H9 (cell line): ENCODE results near the gene OSGEPL1. TPM values are rescaled to one million over a fixed set of nuclear protein-coding genes. Genes with fewer than 3 reads are reported as not detected.

Experiments
- DNase-seq: peaks from one replicate; pipeline ENCODE4 v3.0.0-alpha.2; 2017
- H2AFZ ChIP-seq: one replicate; pipeline ENCODE4 v1.6.1; 2013; ENCODE audit warnings: mild to moderate bottlenecking, low read length, control low read depth, moderate library complexity
- H2AK5ac ChIP-seq: 2 replicates; pipeline ENCODE4 v1.6.1; 2013; ENCODE audit warnings: low read length, control low read depth, mixed read lengths; ENCODE audit not compliant: insufficient read length
- H2BK120ac ChIP-seq: one replicate; pipeline ENCODE4 v1.6.1; 2013; ENCODE audit warnings: low read depth, mild to moderate bottlenecking, low read length, control low read depth, inconsistent platforms; ENCODE audit not compliant: poor library complexity, severe bottlenecking
- H2BK12ac ChIP-seq: 2 replicates; pipeline ENCODE4 v1.6.1; 2013; ENCODE audit warnings: low read length, control low read depth, mixed read lengths, low read depth; ENCODE audit not compliant: insufficient read length
- H2BK15ac ChIP-seq: 2 replicates; pipeline ENCODE4 v1.6.1; 2013; ENCODE audit warnings: low read depth, low read length, control low read depth
- H2BK20ac ChIP-seq: one replicate; pipeline ENCODE4 v1.6.1; 2013; ENCODE audit warnings: low read depth, mild to moderate bottlenecking, low read length, control low read depth, inconsistent platforms; ENCODE audit not compliant: poor library complexity, severe bottlenecking
- H2BK5ac ChIP-seq: 2 replicates; pipeline ENCODE4 v1.6.1; 2013; ENCODE audit warnings: low read length, control low read depth, mixed read lengths; ENCODE audit not compliant: insufficient read length
- H3K14ac ChIP-seq: 2 replicates; pipeline ENCODE4 v1.6.1; 2013; ENCODE audit warnings: low read length, control low read depth; ENCODE audit not compliant: insufficient read depth
- H3K18ac ChIP-seq: 2 replicates; pipeline ENCODE4 v1.6.1; 2013; ENCODE audit warnings: low read depth, mild to moderate bottlenecking, mixed read lengths, low read length, control low read depth; ENCODE audit not compliant: insufficient read length
- H3K23ac ChIP-seq: 2 replicates; pipeline ENCODE4 v1.6.1; 2013; ENCODE audit warnings: low read length, control low read depth, mixed read lengths, low read depth; ENCODE audit not compliant: insufficient read length
- H3K23me2 ChIP-seq: 2 replicates; pipeline ENCODE4 v1.6.1; 2013; ENCODE audit warnings: low read depth, mild to moderate bottlenecking, mixed read lengths, low read length, control low read depth; ENCODE audit not compliant: insufficient read length, poor library complexity, severe bottlenecking
- H3K27ac ChIP-seq: 2 replicates; pipeline ENCODE4 v1.5.1; 2013; ENCODE audit warnings: low read length, control low read depth, mixed read lengths, low read depth; ENCODE audit not compliant: insufficient read length
- H3K27me3 ChIP-seq: 2 replicates; pipeline ENCODE4 v1.6.1; 2013; ENCODE audit warnings: low read length, control low read depth, inconsistent platforms; ENCODE audit not compliant: insufficient read depth
- H3K4ac ChIP-seq: 2 replicates; pipeline ENCODE4 v1.6.1; 2013; ENCODE audit warnings: low read depth, mild to moderate bottlenecking, control low read depth, inconsistent platforms, low read length, moderate library complexity
- H3K4me1 ChIP-seq: 2 replicates; pipeline ENCODE4 v1.6.1; 2013; ENCODE audit warnings: low read length, control low read depth, inconsistent platforms; ENCODE audit not compliant: insufficient read depth
- H3K4me2 ChIP-seq: 2 replicates; pipeline ENCODE4 v1.6.1; 2013; ENCODE audit warnings: low read length, control low read depth, mixed read lengths; ENCODE audit not compliant: insufficient read length, insufficient read depth
- H3K56ac ChIP-seq: 2 replicates; pipeline ENCODE4 v1.6.1; 2013; ENCODE audit warnings: low read depth, mild to moderate bottlenecking, mixed read lengths, low read length, control low read depth; ENCODE audit not compliant: insufficient read length
- H3K79me1 ChIP-seq: 2 replicates; pipeline ENCODE4 v1.6.1; 2013; ENCODE audit warnings: low read depth, mild to moderate bottlenecking, moderate library complexity, low read length, control low read depth, inconsistent platforms; ENCODE audit not compliant: insufficient read depth, poor library complexity, severe bottlenecking
- H3K79me2 ChIP-seq: 2 replicates; pipeline ENCODE4 v1.6.1; 2013; ENCODE audit warnings: low read length, control low read depth, inconsistent platforms; ENCODE audit not compliant: insufficient read depth
- H3K9ac ChIP-seq: 2 replicates; pipeline ENCODE4 v1.6.1; 2013; ENCODE audit warnings: low read length, control low read depth, mixed read lengths; ENCODE audit not compliant: insufficient read length; ENCODE audit errors: extremely low read depth
- H3K9me3 ChIP-seq: one replicate; pipeline ENCODE4 v1.6.1; 2013; ENCODE audit warnings: low read depth, low read length, inconsistent platforms; ENCODE audit not compliant: control insufficient read depth
- H3T11ph ChIP-seq: one replicate; pipeline ENCODE4 v1.6.1; 2013; ENCODE audit warnings: mild to moderate bottlenecking, low read length, control low read depth, inconsistent platforms
- H4K20me1 ChIP-seq: one replicate; pipeline ENCODE4 v1.6.1; 2013; ENCODE audit not compliant: control insufficient read depth, insufficient read length, insufficient read depth
- H4K5ac ChIP-seq: 2 replicates; pipeline ENCODE4 v1.6.1; 2013; ENCODE audit warnings: low read depth, mild to moderate bottlenecking, mixed read lengths, low read length, control low read depth; ENCODE audit not compliant: insufficient read length
- H4K8ac ChIP-seq: replicated peaks from 2 replicates; pipeline ENCODE4 v1.6.1; 2013; ENCODE audit warnings: low read length, control low read depth, mixed read lengths, low read depth; ENCODE audit not compliant: insufficient read length
- H4K91ac ChIP-seq: 2 replicates; pipeline ENCODE4 v1.6.1; 2013; ENCODE audit warnings: low read depth, mild to moderate bottlenecking, moderate library complexity, mixed read lengths, low read length, control low read depth; ENCODE audit not compliant: insufficient read length
- H3K27ac Mint-ChIP-seq, 3 experiments: 2 replicates in 2 of 3; 3 replicates in 1 of 3; pipeline ENCODE4 v1.8.0; 2020 to 2021; ENCODE audit warnings: mixed read lengths in 3 of 3, mild to moderate bottlenecking in 1 of 3, moderate library complexity in 1 of 3
- H3K27me3 Mint-ChIP-seq: 2 replicates; pipeline ENCODE4 v1.8.0; 2021; ENCODE audit warnings: low read depth, mild to moderate bottlenecking, moderate library complexity, mixed read lengths
- H3K36me3 Mint-ChIP-seq, 3 experiments: 2 replicates in 2 of 3; 3 replicates in 1 of 3; pipeline ENCODE4 v1.8.0; 2020 to 2021; ENCODE audit warnings: low read depth in 3 of 3, mixed read lengths in 3 of 3; ENCODE audit not compliant: insufficient read depth in 1 of 3
- H3K4me1 Mint-ChIP-seq, 2 experiments: 2 replicates each; pipeline ENCODE4 v1.8.0; 2020; ENCODE audit warnings: mixed read lengths in 2 of 2
- H3K4me3 Mint-ChIP-seq, 2 experiments: 2 replicates in 1 of 2; 3 replicates in 1 of 2; pipeline ENCODE4 v1.8.0; 2020 to 2021; ENCODE audit warnings: mild to moderate bottlenecking in 2 of 2, mixed read lengths in 2 of 2, moderate library complexity in 1 of 2
- H3K9me3 Mint-ChIP-seq, 2 experiments: 2 replicates in 1 of 2; 3 replicates in 1 of 2; pipeline ENCODE4 v1.8.0; 2020; ENCODE audit warnings: mild to moderate bottlenecking in 2 of 2, mixed read lengths in 2 of 2, moderate library complexity in 1 of 2
- WGBS: extraction: QIAGEN DNeasy Blood & Tissue Kit; methylation state at CpG from one replicate; pipeline ENCODE4 v1.1.7; 2013; ENCODE audit warnings: missing lambda C conversion rate, low lambda C conversion rate, mixed read lengths; ENCODE audit not compliant: insufficient read length; ENCODE audit errors: extremely low coverage; 5-methylcytosine and 5-hydroxymethylcytosine counted together
- total RNA-seq: library from RNA; stranded (reverse); gene quantifications from 2 replicates; pipeline ENCODE4 v1.2.1, GENCODE V29; 2021
- TF ChIP-seq, protein P1 (sequence below): fragments of 200-600 bp; sonication (generic); conservative IDR thresholded peaks from 3 replicates; pipeline ENCODE4 v1.8.0; 2021; ENCODE audit warnings: antibody characterized with exemption, mild to moderate bottlenecking

Gene OSGEPL1
- total RNA-seq, 1 experiment from 2014 or later = 10.7 TPM

DNA sequence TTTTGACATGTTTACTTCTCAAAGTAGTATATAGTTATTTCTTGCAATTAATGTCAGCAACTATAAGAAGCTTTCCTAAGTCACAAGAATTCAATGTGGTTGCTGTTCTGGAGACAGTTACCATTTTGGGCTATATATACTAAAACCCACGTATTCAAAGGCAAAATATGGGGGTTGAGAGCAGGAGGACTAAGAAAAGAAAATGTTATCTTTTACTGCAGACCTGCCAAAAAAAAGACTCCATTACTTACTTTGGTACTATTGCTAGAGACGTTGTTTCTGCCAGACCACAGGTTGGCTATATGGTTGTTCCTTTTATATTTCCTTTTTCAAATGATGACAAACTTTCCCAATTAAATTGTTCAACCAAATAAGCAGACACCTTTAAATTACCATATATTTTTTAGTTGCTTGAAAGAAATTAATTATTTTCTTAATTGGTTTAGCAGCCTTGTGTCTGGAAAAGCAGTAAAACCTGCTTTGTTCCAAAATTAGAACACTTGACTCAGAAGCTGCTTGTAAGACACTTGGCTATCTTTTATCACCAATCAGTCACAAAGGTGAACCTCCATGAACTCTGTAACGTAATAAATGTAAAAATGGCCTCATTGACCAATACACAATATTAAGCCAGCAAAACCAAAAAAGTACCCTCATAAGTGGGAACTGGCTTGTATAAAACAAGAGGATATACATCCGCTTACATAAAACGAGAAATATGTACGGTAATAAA is 8.2 kb upstream of the OSGEPL1 start:
- Mint-ChIP-seq H3K4me3 (no peak overlapping the region), H3K27me3 (no peaks in the 10 kb centered on the region)

More for the DNA sequence above, 8.2 kb upstream of the OSGEPL1 start:
- H3K56ac ChIP-seq = no peak overlapping the region
- H3K9ac ChIP-seq = no peak overlapping the region
- DNase-seq = no peak
- no peaks in the 10 kb centered on the region for H3K9me3 Mint-ChIP-seq
- no peak overlapping the region for H2BK5ac ChIP-seq
- H3K27ac ChIP-seq = no peak overlapping the region
- TF ChIP-seq, protein P1, sequence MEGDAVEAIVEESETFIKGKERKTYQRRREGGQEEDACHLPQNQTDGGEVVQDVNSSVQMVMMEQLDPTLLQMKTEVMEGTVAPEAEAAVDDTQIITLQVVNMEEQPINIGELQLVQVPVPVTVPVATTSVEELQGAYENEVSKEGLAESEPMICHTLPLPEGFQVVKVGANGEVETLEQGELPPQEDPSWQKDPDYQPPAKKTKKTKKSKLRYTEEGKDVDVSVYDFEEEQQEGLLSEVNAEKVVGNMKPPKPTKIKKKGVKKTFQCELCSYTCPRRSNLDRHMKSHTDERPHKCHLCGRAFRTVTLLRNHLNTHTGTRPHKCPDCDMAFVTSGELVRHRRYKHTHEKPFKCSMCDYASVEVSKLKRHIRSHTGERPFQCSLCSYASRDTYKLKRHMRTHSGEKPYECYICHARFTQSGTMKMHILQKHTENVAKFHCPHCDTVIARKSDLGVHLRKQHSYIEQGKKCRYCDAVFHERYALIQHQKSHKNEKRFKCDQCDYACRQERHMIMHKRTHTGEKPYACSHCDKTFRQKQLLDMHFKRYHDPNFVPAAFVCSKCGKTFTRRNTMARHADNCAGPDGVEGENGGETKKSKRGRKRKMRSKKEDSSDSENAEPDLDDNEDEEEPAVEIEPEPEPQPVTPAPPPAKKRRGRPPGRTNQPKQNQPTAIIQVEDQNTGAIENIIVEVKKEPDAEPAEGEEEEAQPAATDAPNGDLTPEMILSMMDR = no peak
- no peaks in the 10 kb centered on the region for H3K79me1 ChIP-seq
- no peak overlapping the region for H2AFZ ChIP-seq
- no peaks in the 10 kb centered on the region for H3K9me3 ChIP-seq
- no peak overlapping the region for H4K91ac ChIP-seq
- H3K27me3 ChIP-seq = no peaks in the 10 kb centered on the region; the same call in 1 of the 2 replicates
- H2BK12ac ChIP-seq = no peak overlapping the region
- no peaks in the 10 kb centered on the region for H3K4me1 ChIP-seq
- no peak overlapping the region for H4K5ac ChIP-seq
- no peak overlapping the region for H3K23ac ChIP-seq
- H3K14ac ChIP-seq = no peak overlapping the region
- no peak overlapping the region for H4K8ac ChIP-seq
- H4K20me1 ChIP-seq = no peaks in the 10 kb centered on the region
- no peak overlapping the region for H3K4me2 ChIP-seq
- no peaks in the 10 kb centered on the region for H3K4me1 Mint-ChIP-seq
- H3K23me2 ChIP-seq = no peaks in the 10 kb centered on the region
- H3K27ac Mint-ChIP-seq = no peak overlapping the region
- no peak overlapping the region for H3K18ac ChIP-seq
- H2AK5ac ChIP-seq = no peak overlapping the region
- H3K4ac ChIP-seq = no peak overlapping the region
- no peak overlapping the region for H2BK20ac ChIP-seq
- no peaks in the 10 kb centered on the region for H3K79me2 ChIP-seq
- no peak overlapping the region for H3T11ph ChIP-seq
- H2BK120ac ChIP-seq = no peak overlapping the region
- H3K36me3 Mint-ChIP-seq = peaks cover 21 to 62% (median 41%) of the 10 kb centered on the region in 3 experiments; a peak in 6 of 7 replicates
- no peak overlapping the region for H2BK15ac ChIP-seq
- no CpG with 5 or more reads among the region's 6 CpGs for WGBS
